Neutrophil (primary cell): ENCODE results near the gene ARHGEF11.

Experiments
- H3K27ac ChIP-seq: fragments of 200-600 bp; sonication (generic); 2 replicates; pipeline ENCODE4 v1.5.1; 2016; ENCODE audit warnings: mild to moderate bottlenecking, moderate library complexity
- H3K27me3 ChIP-seq: fragments of 200-600 bp; sonication (generic); 2 replicates; pipeline ENCODE4 v1.6.0; 2016; ENCODE audit warnings: mild to moderate bottlenecking
- H3K36me3 ChIP-seq: fragments of 200-600 bp; sonication (generic); 2 replicates; pipeline ENCODE4 v1.5.1; 2017
- H3K4me1 ChIP-seq, 2 experiments: fragments of 200-600 bp in 1 of 2; sonication (generic) in 1 of 2; 1 replicate in 1 of 2; 2 replicates in 1 of 2; pipeline versions ENCODE4 v1.5.1 to v1.6.1; 2013 to 2016; ENCODE audit warnings: low read depth in 1 of 2, low read length in 1 of 2, mild to moderate bottlenecking in 1 of 2, moderate library complexity in 1 of 2; ENCODE audit not compliant: control insufficient read depth in 1 of 2, insufficient read depth in 1 of 2
- H3K4me3 ChIP-seq, 2 experiments: fragments of 200-600 bp in 1 of 2; sonication (generic) in 1 of 2; 1 replicate in 1 of 2; 2 replicates in 1 of 2; pipeline ENCODE4 v1.5.1; 2013 to 2016; ENCODE audit warnings: low read depth in 1 of 2, low read length in 1 of 2, mild to moderate bottlenecking in 1 of 2, moderate library complexity in 1 of 2
- H3K9me3 ChIP-seq: fragments of 200-600 bp; sonication (generic); 2 replicates; pipeline ENCODE4 v1.5.1; 2016
- TF ChIP-seq, protein P1 (sequence below): fragments of 200-600 bp; sonication (generic); IDR thresholded peaks from 2 replicates; pipeline ENCODE4 v1.5.1; 2016; ENCODE audit warnings: antibody characterized with exemption

The ARHGEF11 gene

DNA sequence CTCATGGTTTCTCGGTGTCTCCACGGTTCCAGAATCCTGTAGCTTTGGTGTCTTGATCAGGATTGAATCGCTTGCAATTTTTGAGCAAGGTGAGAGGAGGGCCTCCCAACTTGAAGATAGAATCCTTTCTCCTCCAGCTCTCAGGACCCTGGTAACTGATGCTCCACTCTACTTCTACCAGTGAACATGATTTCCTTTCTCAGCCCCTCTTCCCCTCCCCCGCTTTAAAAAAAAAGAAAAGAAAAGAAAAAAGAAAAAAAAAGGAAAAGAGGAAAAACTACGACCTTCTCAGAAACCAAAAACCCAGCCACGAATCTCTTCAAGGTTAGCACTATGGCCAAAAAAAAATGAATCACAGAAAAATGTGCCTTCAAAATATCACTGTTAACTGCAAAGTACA is 1.2 kb downstream of the ARHGEF11 start:
- Histone ChIP-seq H3K4me3 (no peak overlapping the region), H3K36me3 (no peaks in the 10 kb centered on the region), H3K9me3 (no peaks in the 10 kb centered on the region), H3K27me3 (peaks cover 61% of the 10 kb centered on the region), H3K4me1 (peaks cover 11 to 16% of the 10 kb centered on the region in 2 experiments), H3K27ac (no peak overlapping the region)
- TF ChIP-seq, protein P1, sequence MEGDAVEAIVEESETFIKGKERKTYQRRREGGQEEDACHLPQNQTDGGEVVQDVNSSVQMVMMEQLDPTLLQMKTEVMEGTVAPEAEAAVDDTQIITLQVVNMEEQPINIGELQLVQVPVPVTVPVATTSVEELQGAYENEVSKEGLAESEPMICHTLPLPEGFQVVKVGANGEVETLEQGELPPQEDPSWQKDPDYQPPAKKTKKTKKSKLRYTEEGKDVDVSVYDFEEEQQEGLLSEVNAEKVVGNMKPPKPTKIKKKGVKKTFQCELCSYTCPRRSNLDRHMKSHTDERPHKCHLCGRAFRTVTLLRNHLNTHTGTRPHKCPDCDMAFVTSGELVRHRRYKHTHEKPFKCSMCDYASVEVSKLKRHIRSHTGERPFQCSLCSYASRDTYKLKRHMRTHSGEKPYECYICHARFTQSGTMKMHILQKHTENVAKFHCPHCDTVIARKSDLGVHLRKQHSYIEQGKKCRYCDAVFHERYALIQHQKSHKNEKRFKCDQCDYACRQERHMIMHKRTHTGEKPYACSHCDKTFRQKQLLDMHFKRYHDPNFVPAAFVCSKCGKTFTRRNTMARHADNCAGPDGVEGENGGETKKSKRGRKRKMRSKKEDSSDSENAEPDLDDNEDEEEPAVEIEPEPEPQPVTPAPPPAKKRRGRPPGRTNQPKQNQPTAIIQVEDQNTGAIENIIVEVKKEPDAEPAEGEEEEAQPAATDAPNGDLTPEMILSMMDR = no peak

DNA sequence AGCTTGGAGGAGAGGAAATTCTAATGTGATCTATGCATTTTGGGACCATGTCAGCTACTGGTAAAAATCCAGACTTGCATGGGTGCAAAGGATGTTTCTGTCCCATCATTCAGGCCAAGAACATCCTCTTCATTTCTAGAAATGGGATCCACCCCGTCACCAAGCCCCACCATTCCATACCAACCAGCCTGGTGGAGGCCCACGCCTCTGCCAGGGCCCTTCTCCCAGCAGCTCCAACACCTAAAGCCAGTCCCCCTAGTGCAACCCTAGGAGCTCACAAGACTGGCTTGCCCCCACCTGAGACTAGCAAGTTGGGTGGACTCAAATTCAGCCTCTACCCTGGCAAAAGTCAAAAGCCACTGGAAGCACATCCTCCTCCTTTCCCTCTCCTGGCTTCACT is 1.9 kb downstream of the ARHGEF11 start:
- Histone ChIP-seq H3K27me3 (peaks cover 57% of the 10 kb centered on the region), H3K9me3 (no peaks in the 10 kb centered on the region), H3K27ac (no peak overlapping the region), H3K36me3 (no peaks in the 10 kb centered on the region), H3K4me3 (no peak overlapping the region), H3K4me1 (peaks cover 11 to 16% of the 10 kb centered on the region in 2 experiments)
- TF ChIP-seq, protein P1 = no peak

DNA sequence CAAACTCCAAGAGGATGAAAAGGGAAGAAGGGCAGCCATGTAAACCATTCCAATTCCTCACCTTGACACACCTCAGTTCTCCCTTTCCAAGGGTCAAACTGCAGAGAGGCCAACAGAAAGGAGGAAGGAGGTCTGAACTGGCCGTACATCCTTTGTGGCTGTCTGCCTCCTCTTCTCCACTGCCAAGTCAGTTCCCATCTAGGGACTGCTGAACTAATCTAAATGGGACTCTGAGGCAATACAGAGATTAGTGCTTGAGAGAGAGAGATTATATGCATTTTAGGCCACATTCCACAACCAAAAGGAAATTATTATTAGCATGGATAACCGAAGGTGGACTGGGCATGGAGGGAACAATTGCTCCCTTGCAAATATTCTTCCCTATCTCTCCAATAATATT is 2.7 kb downstream of the ARHGEF11 start:
- Histone ChIP-seq H3K4me3 (no peak overlapping the region), H3K36me3 (no peaks in the 10 kb centered on the region), H3K4me1 (peaks cover 11 to 16% of the 10 kb centered on the region in 2 experiments), H3K27me3 (peaks cover 48% of the 10 kb centered on the region), H3K9me3 (no peaks in the 10 kb centered on the region), H3K27ac (no peak overlapping the region)
- TF ChIP-seq, protein P1 = no peak

DNA sequence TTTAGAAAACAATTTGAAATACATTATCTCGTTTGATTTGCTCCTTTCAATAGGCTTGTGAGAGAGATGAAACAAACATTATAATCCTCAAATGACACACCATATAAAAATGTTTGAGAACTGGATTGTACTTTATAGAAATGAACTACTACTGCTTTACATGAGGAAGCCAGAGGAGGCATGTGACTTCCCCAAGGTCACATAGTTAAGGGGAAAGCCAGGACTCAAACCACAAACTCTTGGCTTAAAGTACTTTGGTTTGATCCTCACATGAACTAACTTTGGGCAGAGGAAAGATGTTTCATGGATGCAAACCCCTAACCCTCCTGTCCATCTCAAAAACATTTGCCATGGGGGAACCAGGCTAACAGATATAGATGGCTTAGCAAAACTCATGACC is 4.7 kb downstream of the ARHGEF11 start:
- Histone ChIP-seq H3K4me3 (no peak overlapping the region), H3K36me3 (no peaks in the 10 kb centered on the region), H3K27me3 (peaks cover 28% of the 10 kb centered on the region), H3K9me3 (no peaks in the 10 kb centered on the region), H3K27ac (no peak overlapping the region), H3K4me1 (peaks cover 6 to 9% of the 10 kb centered on the region in 2 experiments)
- TF ChIP-seq, protein P1 = no peak

DNA sequence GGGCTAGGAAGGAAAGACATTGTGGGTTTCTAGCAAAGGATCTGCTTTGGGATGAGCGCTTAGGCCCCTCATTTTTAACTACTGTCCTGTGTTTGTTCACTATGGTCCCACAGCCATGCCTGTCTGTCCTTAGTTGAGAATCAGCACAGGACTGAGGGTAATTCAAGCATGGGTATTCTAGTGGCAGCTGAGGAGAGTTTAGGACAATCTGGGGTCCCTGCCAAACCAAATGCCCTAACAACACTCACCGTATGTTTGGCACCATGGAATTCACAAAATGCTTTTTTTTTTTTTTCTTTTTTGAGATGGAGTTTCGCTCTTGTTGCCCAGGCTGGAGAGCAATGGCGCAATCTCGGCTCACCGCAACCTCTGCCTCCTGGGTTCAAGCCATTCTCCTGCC is 10.4 kb downstream of the ARHGEF11 start:
- Histone ChIP-seq H3K9me3 (no peaks in the 10 kb centered on the region), H3K4me3 (no peak overlapping the region), H3K4me1 (no peaks in the 10 kb centered on the region), H3K27ac (no peak overlapping the region), H3K27me3 (no peaks in the 10 kb centered on the region), H3K36me3 (no peaks in the 10 kb centered on the region)
- TF ChIP-seq, protein P1 = no peak
